Subcutaneous abdominal adipose tissue (tissue), 5 donors: ENCODE data around the gene CDC34.
"Not testable (repeated sequence)": the region's sequence is repeated elsewhere in the genome, so short reads cannot be mapped to it uniquely, and the experiment has no call there.

Experiments
- H3K27ac ChIP-seq: one replicate; pipeline ENCODE4 v1.7.0; 2013; ENCODE audit warnings: low read depth, mild to moderate bottlenecking, inconsistent platforms, low read length, moderate library complexity
- H3K27me3 ChIP-seq, 5 donors: one replicate each; pipeline ENCODE4 v1.7.0; 2013; ENCODE audit warnings: low read length in 5 of 5, inconsistent platforms in 1 of 5; ENCODE audit not compliant: control insufficient read depth in 5 of 5, insufficient read depth in 4 of 5
- H3K36me3 ChIP-seq, 5 donors: one replicate each; pipeline ENCODE4 v1.7.0; 2013; ENCODE audit warnings: low read length in 5 of 5; ENCODE audit not compliant: control insufficient read depth in 5 of 5, insufficient read depth in 5 of 5
- H3K4me1 ChIP-seq, 5 donors: one replicate each; pipeline ENCODE4 v1.7.0; 2013; ENCODE audit warnings: low read length in 5 of 5, mild to moderate bottlenecking in 3 of 5, moderate library complexity in 1 of 5; ENCODE audit not compliant: control insufficient read depth in 5 of 5, insufficient read depth in 5 of 5
- H3K4me3 ChIP-seq, 5 donors: one replicate each; pipeline ENCODE4 v1.7.0; 2013; ENCODE audit warnings: low read length in 5 of 5, low read depth in 1 of 5
- H3K9ac ChIP-seq, 5 donors: one replicate each; pipeline ENCODE4 v1.7.0; 2013; ENCODE audit warnings: low read length in 5 of 5, mild to moderate bottlenecking in 4 of 5, moderate library complexity in 3 of 5
- H3K9me3 ChIP-seq, 5 donors: one replicate each; pipeline ENCODE4 v1.7.0; 2013; ENCODE audit warnings: low read length in 5 of 5; ENCODE audit not compliant: control insufficient read depth in 5 of 5
- donor health status: healthy.
- donor health status: healthy.
- donor health status: healthy.
- donor health status: healthy.
- donor health status: healthy.

CDC34 gene

DNA sequence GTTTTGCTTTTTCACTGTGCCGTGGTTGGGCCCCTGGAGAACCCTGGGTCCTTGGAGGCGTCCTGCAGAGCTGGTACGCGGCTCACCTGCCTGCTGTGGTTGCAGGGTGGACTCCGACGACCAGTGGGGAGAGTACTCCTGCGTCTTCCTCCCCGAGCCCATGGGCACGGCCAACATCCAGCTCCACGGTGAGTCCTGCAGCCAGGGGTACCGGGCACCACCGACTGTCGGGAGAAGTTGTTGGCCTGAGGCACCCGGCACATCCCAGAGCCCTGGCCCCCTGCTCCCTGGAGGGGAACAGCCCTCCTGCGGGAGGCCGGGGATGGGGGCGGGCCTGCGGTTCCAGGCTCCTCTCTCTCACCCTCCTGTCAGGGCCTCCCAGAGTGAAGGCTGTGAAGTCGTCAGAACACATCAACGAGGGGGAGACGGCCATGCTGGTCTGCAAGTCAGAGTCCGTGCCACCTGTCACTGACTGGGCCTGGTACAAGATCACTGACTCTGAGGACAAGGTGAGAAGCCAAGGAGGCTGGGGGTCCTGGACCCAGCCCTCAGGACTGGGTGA, 48.8 kb downstream of the CDC34 start:
- no peak overlapping the region for H3K9ac ChIP-seq
- H3K4me1 ChIP-seq: peaks cover 0 to 32% (median 22%) of the 10 kb centered on the region in 5 donors
- peaks cover 0 to 55% (median 42%) of the 10 kb centered on the region in 5 donors for H3K36me3 ChIP-seq
- H3K9me3 ChIP-seq: no peaks in the 10 kb centered on the region
- H3K4me3 ChIP-seq: no peak overlapping the region
- H3K27me3 ChIP-seq: no peaks in the 10 kb centered on the region
- H3K27ac ChIP-seq: no peak overlapping the region

DNA sequence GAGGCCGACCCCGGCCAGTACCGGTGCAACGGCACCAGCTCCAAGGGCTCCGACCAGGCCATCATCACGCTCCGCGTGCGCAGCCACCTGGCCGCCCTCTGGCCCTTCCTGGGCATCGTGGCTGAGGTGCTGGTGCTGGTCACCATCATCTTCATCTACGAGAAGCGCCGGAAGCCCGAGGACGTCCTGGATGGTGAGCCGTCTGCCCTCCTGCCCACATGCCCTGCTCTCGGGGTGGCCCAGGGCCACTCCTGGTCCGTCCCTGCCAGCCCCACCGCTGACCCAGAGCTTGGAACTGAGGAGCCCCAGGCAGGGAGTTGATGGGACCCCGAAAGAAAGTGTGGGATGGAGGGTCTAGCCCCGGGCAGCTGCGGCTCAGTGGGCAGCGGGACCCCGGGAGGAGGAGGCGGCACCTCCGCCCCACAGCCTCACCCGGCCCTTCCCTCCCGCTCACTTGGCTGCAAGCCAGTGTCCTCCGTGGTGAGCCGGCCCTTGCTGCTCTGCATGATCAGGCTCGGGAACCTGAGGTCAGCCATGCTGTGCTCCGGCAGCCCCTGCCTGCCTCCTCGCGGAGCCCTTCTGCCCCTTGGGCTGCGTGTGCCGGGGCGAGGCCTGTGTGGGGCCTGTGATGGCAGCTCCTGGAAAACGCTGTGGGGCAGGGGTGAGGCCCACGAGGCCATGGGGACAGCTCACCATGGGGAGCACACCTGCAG, 50.0 kb downstream of the CDC34 start:
- Histone ChIP-seq H3K9me3 (no peaks in the 10 kb centered on the region), H3K9ac (no peak overlapping the region), H3K4me1 (peaks cover 0 to 21% (median 12%) of the 10 kb centered on the region in 5 donors), H3K27ac (no peak overlapping the region), H3K36me3 (peaks cover 0 to 55% (median 42%) of the 10 kb centered on the region in 5 donors), H3K4me3 (no peak overlapping the region), H3K27me3 (peaks cover 0 to 2% (median 0%) of the 10 kb centered on the region in 5 donors)

DNA sequence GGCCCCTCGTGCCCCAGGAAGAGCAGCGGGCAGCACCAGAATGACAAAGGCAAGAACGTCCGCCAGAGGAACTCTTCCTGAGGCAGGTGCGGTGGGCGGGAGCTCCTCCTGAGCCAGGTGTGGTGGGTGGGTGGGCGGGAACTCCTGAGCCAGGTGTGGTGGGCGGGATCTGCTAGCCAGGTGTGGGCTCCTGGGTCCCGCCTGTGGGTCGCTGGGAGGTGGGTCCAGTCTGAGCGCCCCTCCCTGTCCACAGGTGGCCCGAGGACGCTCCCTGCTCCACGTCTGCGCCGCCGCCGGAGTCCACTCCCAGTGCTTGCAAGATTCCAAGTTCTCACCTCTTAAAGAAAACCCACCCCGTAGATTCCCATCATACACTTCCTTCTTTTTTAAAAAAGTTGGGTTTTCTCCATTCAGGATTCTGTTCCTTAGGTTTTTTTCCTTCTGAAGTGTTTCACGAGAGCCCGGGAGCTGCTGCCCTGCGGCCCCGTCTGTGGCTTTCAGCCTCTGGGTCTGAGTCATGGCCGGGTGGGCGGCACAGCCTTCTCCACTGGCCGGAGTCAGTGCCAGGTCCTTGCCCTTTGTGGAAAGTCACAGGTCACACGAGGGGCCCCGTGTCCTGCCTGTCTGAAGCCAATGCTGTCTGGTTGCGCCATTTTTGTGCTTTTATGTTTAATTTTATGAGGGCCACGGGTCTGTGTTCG, 51.1 kb downstream of the CDC34 start:
- Histone ChIP-seq H3K9me3 (no peaks in the 10 kb centered on the region), H3K27ac (no peak overlapping the region), H3K4me1 (peaks cover 0 to 11% (median 6%) of the 10 kb centered on the region in 5 donors), H3K9ac (no peak overlapping the region), H3K36me3 (peaks cover 0 to 51% (median 41%) of the 10 kb centered on the region in 5 donors), H3K4me3 (no peak overlapping the region), H3K27me3 (peaks cover 0 to 6% (median under 1%) of the 10 kb centered on the region in 5 donors)

DNA sequence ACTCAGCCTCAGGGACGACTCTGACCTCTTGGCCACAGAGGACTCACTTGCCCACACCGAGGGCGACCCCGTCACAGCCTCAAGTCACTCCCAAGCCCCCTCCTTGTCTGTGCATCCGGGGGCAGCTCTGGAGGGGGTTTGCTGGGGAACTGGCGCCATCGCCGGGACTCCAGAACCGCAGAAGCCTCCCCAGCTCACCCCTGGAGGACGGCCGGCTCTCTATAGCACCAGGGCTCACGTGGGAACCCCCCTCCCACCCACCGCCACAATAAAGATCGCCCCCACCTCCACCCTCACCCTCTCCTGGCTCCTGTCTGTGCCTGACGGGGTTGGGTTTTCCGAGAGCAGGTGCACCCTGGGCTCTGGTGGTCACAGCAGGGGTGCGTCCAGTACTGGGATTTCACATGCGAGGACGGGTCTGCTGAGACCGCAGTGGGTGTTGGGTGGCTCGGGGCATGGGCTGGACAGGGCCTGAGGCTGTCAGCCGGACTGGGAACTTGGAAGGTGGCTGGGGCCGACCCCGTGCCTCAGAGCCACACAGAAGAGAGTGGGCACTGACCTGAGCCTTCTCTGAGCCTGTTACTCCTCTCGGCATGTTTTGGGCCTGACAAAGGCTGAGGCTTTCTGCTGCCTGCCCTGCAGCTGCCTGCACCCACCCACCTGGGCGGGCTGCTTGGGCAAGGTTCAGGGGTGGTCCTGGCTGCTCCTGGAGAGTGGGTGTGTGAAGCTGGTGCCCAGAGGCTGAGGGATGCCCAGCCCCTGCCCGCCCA, 51.8 kb downstream of the CDC34 start:
- peaks cover 0 to 11% (median 7%) of the 10 kb centered on the region in 5 donors for H3K27me3 ChIP-seq
- H3K4me3 ChIP-seq: no peak overlapping the region
- no peaks in the 10 kb centered on the region for H3K9me3 ChIP-seq
- peaks cover 0 to 44% (median 35%) of the 10 kb centered on the region in 5 donors for H3K36me3 ChIP-seq
- peaks cover 0 to 17% (median 12%) of the 10 kb centered on the region in 5 donors for H3K4me1 ChIP-seq
- H3K27ac ChIP-seq: no peak overlapping the region
- H3K9ac ChIP-seq: no peak overlapping the region

DNA sequence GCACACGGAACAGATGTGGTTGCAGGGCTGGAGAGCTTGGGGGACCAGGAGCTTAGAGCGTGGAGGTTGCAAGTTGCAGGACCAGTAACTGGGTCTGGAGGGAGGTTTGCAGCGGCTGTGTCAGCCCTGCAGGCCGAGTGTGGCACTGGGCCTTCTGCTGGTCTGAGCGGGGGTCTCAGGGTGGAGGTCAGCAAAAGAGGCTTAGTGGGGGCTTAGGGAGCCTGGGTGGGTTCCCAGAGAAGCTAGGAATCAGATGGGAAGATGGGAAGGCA, 52.3 kb downstream of the CDC34 start:
- peaks cover 5 to 16% (median 12%) of the 10 kb centered on the region in 5 donors for H3K27me3 ChIP-seq
- no peak overlapping the region for H3K4me3 ChIP-seq
- H3K9me3 ChIP-seq: no peaks in the 10 kb centered on the region
- H3K9ac ChIP-seq: no peak overlapping the region
- peaks cover 0 to 40% (median 35%) of the 10 kb centered on the region in 5 donors for H3K36me3 ChIP-seq
- H3K27ac ChIP-seq: no peak overlapping the region
- peaks cover 0 to 22% (median 12%) of the 10 kb centered on the region in 5 donors for H3K4me1 ChIP-seq

DNA sequence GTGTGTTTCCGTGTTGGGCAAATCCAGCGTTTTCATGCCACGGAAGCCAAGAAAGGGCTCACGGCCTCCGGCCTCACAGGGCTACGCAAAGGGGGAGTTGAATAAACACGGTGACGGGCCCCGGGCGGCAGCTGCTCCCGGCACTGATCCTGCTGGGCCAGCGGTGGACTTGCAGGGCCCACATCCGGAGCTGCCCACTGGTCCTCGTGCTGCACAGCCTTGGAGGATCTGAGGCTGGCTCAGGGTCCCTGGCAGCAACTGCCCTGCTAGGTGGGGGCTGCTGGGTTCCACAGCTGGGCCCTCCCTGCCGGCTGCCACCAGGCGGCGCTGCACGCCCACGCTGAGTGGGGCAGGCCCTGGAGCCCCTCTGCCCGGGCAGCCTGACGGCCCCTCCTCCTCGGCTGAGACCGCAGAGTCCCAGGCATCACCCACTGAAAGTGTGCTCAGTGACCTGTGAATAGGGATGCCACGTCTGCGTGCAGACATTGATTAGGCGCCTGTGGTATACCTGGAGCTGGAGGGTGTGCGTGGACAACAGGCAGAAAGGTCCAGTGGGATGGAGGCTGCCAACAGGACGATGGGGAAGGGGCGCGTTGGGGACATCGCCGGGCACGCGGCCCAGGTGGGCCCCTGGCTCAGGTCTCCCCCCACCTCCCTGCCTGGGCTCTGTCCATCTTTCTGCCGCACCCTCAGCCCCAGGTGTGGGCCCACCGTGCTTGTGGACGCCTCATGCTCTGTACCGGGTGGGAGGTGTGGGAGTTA, 52.9 kb downstream of the CDC34 start:
- H3K9me3 ChIP-seq: no peaks in the 10 kb centered on the region
- H3K36me3 ChIP-seq: peaks cover 0 to 36% (median 35%) of the 10 kb centered on the region in 5 donors
- no peak overlapping the region for H3K4me3 ChIP-seq
- H3K4me1 ChIP-seq: peaks cover 0 to 28% (median 14%) of the 10 kb centered on the region in 5 donors
- H3K9ac ChIP-seq: no peak overlapping the region
- H3K27me3 ChIP-seq: peaks cover 10 to 21% (median 18%) of the 10 kb centered on the region in 5 donors
- H3K27ac ChIP-seq: no peak overlapping the region

DNA sequence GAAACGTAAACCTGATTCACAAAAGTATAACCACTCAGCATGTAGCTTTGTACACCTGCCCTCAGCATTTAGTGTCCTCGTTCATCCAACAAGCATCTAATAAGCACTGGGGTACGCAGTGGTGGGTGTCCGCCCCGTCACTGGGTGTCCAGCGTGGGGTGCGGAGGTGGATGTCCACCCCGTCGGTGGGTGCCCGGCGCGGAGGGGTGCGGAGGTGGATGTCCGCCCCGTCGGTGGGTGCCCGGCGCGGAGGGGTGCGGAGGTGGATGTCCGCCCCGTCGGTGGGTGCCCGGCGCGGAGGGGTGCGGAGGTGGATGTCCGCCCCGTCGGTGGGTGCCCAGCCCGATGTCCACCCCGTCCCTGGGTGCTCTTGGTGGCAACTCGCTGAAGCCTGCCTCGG, 53.6 kb downstream of the CDC34 start:
- peaks cover 10 to 22% (median 18%) of the 10 kb centered on the region in 5 donors for H3K27me3 ChIP-seq
- not testable (repeated sequence) for H3K9me3 ChIP-seq, H3K27ac ChIP-seq, H3K4me3 ChIP-seq, H3K9ac ChIP-seq
- peaks cover 0 to 28% (median 27%) of the 10 kb centered on the region in 5 donors for H3K36me3 ChIP-seq
- peaks cover 0 to 28% (median 14%) of the 10 kb centered on the region in 5 donors for H3K4me1 ChIP-seq

DNA sequence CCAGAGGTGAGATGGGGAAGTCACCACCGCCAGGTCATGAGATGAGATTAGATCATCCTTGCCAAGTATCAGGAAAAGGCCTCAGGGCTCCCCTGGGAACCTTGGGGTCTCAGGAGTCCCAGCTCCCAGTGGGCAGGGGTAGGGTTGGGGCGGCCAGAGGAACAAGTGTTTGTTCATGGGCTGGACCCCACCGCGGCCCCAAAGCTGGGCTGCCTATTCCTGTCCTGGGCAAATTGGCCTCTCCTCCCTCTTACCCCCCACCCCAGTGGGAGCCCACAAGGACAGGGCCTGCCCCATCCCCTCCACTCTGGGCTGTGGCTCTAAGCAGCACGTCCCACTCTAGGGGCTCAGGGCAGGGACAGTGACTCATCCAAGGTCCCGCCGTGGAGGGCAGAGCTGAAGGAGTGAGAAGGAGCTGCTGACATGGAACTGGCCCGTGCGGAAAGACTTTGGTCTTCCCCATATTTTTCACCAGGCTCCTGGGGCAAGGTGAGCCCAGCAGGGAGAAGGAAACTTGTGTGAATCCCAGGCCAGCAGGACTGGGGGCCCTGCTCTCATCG, 54.1 kb downstream of the CDC34 start:
- H3K9ac ChIP-seq: no peak overlapping the region
- no peaks in the 10 kb centered on the region for H3K9me3 ChIP-seq
- H3K36me3 ChIP-seq: peaks cover 0 to 23% (median 23%) of the 10 kb centered on the region in 5 donors
- peaks cover 0 to 28% (median 15%) of the 10 kb centered on the region in 5 donors for H3K4me1 ChIP-seq
- H3K27me3 ChIP-seq: peaks cover 10 to 22% (median 19%) of the 10 kb centered on the region in 5 donors
- H3K4me3 ChIP-seq: no peak overlapping the region
- H3K27ac ChIP-seq: no peak overlapping the region

DNA sequence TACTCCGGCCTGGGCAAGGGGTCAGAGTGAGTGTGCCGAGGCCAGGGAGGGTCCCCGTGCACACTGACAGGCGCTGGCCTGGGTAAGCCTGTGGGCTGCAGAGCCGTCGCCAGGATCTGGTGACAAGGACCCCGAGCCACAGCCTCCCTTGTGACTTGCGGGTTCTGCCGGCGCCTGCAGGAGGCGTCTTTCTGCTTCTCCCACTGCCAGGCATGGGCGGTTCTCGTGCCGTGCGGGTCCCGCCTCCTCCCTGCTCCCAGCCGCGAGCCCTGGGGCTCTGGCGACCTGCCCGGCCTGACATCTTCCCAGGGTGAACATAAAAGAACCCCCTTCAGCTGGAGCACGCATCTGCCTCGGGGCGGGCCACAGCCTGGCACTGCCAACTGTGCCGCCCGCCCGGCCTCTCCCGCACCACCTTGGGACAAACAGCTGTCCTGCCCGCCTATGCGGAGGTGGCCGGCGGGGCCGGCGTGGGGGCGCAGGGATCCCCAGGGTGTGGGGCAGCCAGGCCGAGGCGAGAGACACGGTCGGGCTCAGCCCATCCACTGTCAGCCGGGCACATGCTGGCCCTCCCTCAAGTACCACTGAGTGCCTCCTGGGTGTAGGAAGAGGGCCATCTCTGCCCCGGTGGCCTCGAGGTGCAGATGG, 56.7 kb downstream of the CDC34 start:
- H3K4me1 ChIP-seq: peaks cover 0 to 30% (median 15%) of the 10 kb centered on the region in 5 donors
- H3K36me3 ChIP-seq: peaks cover 0 to 5% (median 4%) of the 10 kb centered on the region in 5 donors
- H3K27ac ChIP-seq: no peak overlapping the region
- no peak overlapping the region for H3K4me3 ChIP-seq
- peaks cover 25 to 42% (median 39%) of the 10 kb centered on the region in 5 donors for H3K27me3 ChIP-seq
- no peaks in the 10 kb centered on the region for H3K9me3 ChIP-seq
- H3K9ac ChIP-seq: no peak overlapping the region
